ENCODE measurements around the gene EPAS1. TPM values are rescaled to one million over a fixed set of nuclear protein-coding genes. Genes with fewer than 3 reads are reported as not detected.

The EPAS1 gene
- total and polyA plus RNA-seq, 2 of the 13 experiments (the other 11 are each of a cell fraction or from before 2014, with no cell fraction given): 47.1 to 182 TPM

DNA sequence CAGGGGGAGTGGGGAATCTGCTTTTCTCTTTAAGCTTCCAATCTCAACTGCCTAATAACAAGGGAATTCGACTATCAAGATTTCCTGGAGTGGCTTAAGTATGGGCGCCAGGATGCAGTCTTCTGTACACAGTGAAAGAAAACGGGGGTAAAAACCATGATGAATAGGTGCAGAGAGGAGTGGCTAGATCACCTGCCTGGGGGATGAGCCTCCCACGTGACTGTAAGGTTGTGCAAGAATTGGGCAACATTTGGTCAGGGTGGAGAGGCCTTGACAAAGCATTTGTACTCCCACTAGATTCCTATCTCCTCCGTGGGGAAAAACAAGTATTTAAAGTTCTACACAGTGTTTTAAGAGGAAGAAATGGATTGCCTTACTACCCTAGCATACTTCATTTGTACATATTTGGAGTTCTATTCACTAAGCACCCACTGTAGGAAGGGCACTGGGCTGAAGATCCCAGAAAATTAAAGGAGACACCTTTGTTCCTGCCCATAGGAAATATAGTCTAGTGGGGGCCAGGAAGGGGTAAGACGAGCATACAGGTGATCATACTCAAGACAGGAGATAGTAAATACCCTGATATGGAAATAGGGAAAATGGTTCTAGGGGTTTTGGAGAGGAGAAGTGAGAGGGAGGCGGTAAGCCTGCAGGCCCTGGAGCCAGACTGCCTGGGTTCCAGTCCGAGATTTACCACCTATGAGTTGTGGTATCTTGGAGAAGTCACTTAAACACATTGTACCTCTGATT, 29.2 kb downstream of the EPAS1 start (continued):
- TF ChIP-seq CBX2 (IDR thresholded peaks at IDR 0.05; ENCODE audit: low read depth, low read length): no peak
- no peak for TF ChIP-seq CBX2 (CRISPR knock-in tag; IDR thresholded peaks at IDR 0.05; ENCODE audit: low read depth)
- peak in 1 of 2 experiments; percentile 92; a peak in 2 of 4 replicates for TF ChIP-seq KLF16 (CRISPR knock-in tag; IDR thresholded peaks at IDR 0.05)
- peak; percentile 88; the same call in 1 of the 2 replicates for TF ChIP-seq FOXK1 (CRISPR knock-in tag; IDR thresholded peaks at IDR 0.05; ENCODE audit: borderline replicate concordance, low read depth)
- TF ChIP-seq E2F1 (CRISPR knock-in tag; IDR thresholded peaks at IDR 0.05): no peak
- peak; percentile 79; the same call in 1 of the 2 replicates for TF ChIP-seq ERF (CRISPR knock-in tag; IDR thresholded peaks at IDR 0.05)
- TF ChIP-seq TFDP2 (CRISPR knock-in tag; IDR thresholded peaks at IDR 0.05): peak; percentile 57
- no peak for TF ChIP-seq CSRNP1 (CRISPR knock-in tag; IDR thresholded peaks at IDR 0.05)
- peak; percentile 80 for TF ChIP-seq ZNF609 (CRISPR knock-in tag; IDR thresholded peaks at IDR 0.05; ENCODE audit: borderline replicate concordance)
- TF ChIP-seq HNRNPUL1 (IDR thresholded peaks at IDR 0.05; ENCODE audit: low read depth, low read length): no peak
- TF ChIP-seq ARNTL (CRISPR knock-in tag; IDR thresholded peaks at IDR 0.05): peak; percentile 99
- TF ChIP-seq ZGPAT (CRISPR knock-in tag; IDR thresholded peaks at IDR 0.05): peak; percentile 87; the same call in 1 of the 2 replicates
- TF ChIP-seq MYNN (CRISPR knock-in tag; IDR thresholded peaks at IDR 0.05; ENCODE audit: low read depth): no peak
- TF ChIP-seq, protein P1, sequence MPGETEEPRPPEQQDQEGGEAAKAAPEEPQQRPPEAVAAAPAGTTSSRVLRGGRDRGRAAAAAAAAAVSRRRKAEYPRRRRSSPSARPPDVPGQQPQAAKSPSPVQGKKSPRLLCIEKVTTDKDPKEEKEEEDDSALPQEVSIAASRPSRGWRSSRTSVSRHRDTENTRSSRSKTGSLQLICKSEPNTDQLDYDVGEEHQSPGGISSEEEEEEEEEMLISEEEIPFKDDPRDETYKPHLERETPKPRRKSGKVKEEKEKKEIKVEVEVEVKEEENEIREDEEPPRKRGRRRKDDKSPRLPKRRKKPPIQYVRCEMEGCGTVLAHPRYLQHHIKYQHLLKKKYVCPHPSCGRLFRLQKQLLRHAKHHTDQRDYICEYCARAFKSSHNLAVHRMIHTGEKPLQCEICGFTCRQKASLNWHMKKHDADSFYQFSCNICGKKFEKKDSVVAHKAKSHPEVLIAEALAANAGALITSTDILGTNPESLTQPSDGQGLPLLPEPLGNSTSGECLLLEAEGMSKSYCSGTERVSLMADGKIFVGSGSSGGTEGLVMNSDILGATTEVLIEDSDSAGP (CRISPR knock-in tag; IDR thresholded peaks at IDR 0.05; ENCODE audit: borderline replicate concordance): no peak; the same call in 1 of the 2 replicates
- TF ChIP-seq XBP1 (CRISPR knock-in tag; IDR thresholded peaks at IDR 0.05): no peak
- TF ChIP-seq ZNF232 (CRISPR knock-in tag; IDR thresholded peaks at IDR 0.05; ENCODE audit: borderline replicate concordance): no peak
